H1 (cell line): ENCODE data around the gene PIK3R6. TPM values are rescaled to one million over a fixed set of nuclear protein-coding genes. Genes with fewer than 3 reads are reported as not detected.

Experiments
- CTCF ChIA-PET: fragments of 300-600 bp; sonication (Branson Sonifier 250); formaldehyde crosslinking; loops from one replicate; lab custom pipeline; 2021; ENCODE audit not compliant: partially characterized antibody; lab: Charles Lee
- POLR2A ChIA-PET: fragments of 300-600 bp; sonication (Branson Sonifier 250); formaldehyde crosslinking; loops from one replicate; lab custom pipeline; 2021; ENCODE audit warnings: inconsistent platforms; ENCODE audit not compliant: partially characterized antibody; lab: Charles Lee
- DNase-seq, 2 experiments: peaks; one replicate each; pipeline versions ENCODE4 v3.0.0 to v3.0.0-alpha.2; 2010 to 2022; ENCODE audit warnings: low spot score in 2 of 2, low read depth in 1 of 2, mixed read lengths in 1 of 2
- FAIRE-seq: peaks from 2 replicates; lab custom pipeline; 2011; peaks lifted over from hg19 to GRCh38; lab: Jason Lieb, UNC
- H2AFZ ChIP-seq: 2 replicates; pipeline ENCODE4 v1.8.1; 2012; ENCODE audit warnings: low read length, inconsistent platforms
- H2AK5ac ChIP-seq: 2 replicates; pipeline ENCODE4 v1.6.1; 2013; ENCODE audit warnings: low read depth, low read length
- H2BK120ac ChIP-seq: replicated peaks from 2 replicates; pipeline ENCODE3; 2013; ENCODE audit warnings: low read depth, low read length, inconsistent platforms
- H2BK12ac ChIP-seq: 2 replicates; pipeline ENCODE4 v1.6.1; 2013; ENCODE audit warnings: low read depth, low read length
- H2BK15ac ChIP-seq: 2 replicates; pipeline ENCODE4 v1.6.1; 2013; ENCODE audit warnings: low read length
- H2BK20ac ChIP-seq: 2 replicates; pipeline ENCODE4 v1.6.1; 2013; ENCODE audit warnings: low read length
- H2BK5ac ChIP-seq: 2 replicates; pipeline ENCODE4 v1.6.1; 2013; ENCODE audit warnings: low read depth, low read length
- H3K14ac ChIP-seq: 2 replicates; pipeline ENCODE4 v1.6.1; 2013; ENCODE audit warnings: inconsistent platforms; ENCODE audit not compliant: insufficient read length
- H3K18ac ChIP-seq: 2 replicates; pipeline ENCODE4 v1.6.1; 2013; ENCODE audit warnings: low read length; ENCODE audit errors: extremely low read depth
- H3K23ac ChIP-seq: 2 replicates; pipeline ENCODE4 v1.6.1; 2013; ENCODE audit warnings: inconsistent platforms; ENCODE audit not compliant: insufficient read length
- H3K23me2 ChIP-seq: 2 replicates; pipeline ENCODE4 v1.6.1; 2013; ENCODE audit warnings: low read depth, low read length
- H3K27ac ChIP-seq: 2 replicates; pipeline ENCODE4 v1.6.1; 2011; ENCODE audit warnings: low read depth, low read length, inconsistent platforms
- H3K27me3 ChIP-seq, 4 experiments: replicated peaks in 1 of 4; 1 replicate in 1 of 4; 2 replicates in 3 of 4; pipeline versions ENCODE4 v1.6.1 to v1.8.1; 2011 to 2013; ENCODE audit warnings: low read length in 3 of 4, mild to moderate bottlenecking in 3 of 4, inconsistent platforms in 2 of 4, mixed read lengths in 2 of 4, moderate library complexity in 1 of 4; ENCODE audit not compliant: control insufficient read depth in 3 of 4, insufficient read depth in 3 of 4; ENCODE audit errors: extremely low read depth in 1 of 4
- H3K36me3 ChIP-seq, 4 experiments: 2 replicates each; pipeline versions ENCODE4 v1.6.1 to v1.8.1; 2011 to 2013; ENCODE audit warnings: mild to moderate bottlenecking in 4 of 4, low read length in 3 of 4, moderate library complexity in 2 of 4, control low read depth in 1 of 4, inconsistent platforms in 1 of 4; ENCODE audit not compliant: insufficient read depth in 4 of 4, control insufficient read depth in 2 of 4
- H3K4ac ChIP-seq: replicated peaks from 2 replicates; pipeline ENCODE3; 2013; ENCODE audit warnings: low read length, low read depth, mixed read lengths, inconsistent platforms; ENCODE audit not compliant: insufficient read length
- H3K4me1 ChIP-seq, 4 experiments: replicated peaks in 1 of 4; 1 replicate in 1 of 4; 2 replicates in 3 of 4; pipeline versions ENCODE4 v1.6.1 to v1.8.1; 2011 to 2013; ENCODE audit warnings: low read length in 3 of 4, inconsistent platforms in 2 of 4, mixed read lengths in 1 of 4; ENCODE audit not compliant: insufficient read depth in 4 of 4, control insufficient read depth in 3 of 4
- H3K4me2 ChIP-seq, 2 experiments: 2 replicates each; pipeline versions ENCODE4 v1.6.1 to v1.8.1; 2011 to 2013; ENCODE audit warnings: low read depth in 2 of 2, low read length in 2 of 2, control low read depth in 1 of 2, inconsistent platforms in 1 of 2, mild to moderate bottlenecking in 1 of 2; ENCODE audit not compliant: insufficient read depth in 1 of 2
- H3K4me3 ChIP-seq, 4 experiments: fragments of 200-600, 300-600 bp in 1 of 4; sonication (generic), shearing (Covaris generic), sonication (Bioruptor Twin) in 1 of 4; 2 replicates each; pipeline versions ENCODE4 v1.5.1 to v1.8.1; 2011 to 2016; ENCODE audit warnings: low read length in 4 of 4, low read depth in 3 of 4, control low read depth in 2 of 4, inconsistent platforms in 2 of 4, mild to moderate bottlenecking in 2 of 4, mixed read lengths in 1 of 4, moderate library complexity in 1 of 4; ENCODE audit not compliant: insufficient read depth in 2 of 4; ENCODE audit errors: extremely low read depth in 1 of 4
- H3K56ac ChIP-seq: replicated peaks from 2 replicates; pipeline ENCODE3; 2013; ENCODE audit warnings: low read depth, mild to moderate bottlenecking, mixed read lengths, low read length, inconsistent platforms; ENCODE audit not compliant: insufficient read length
- H3K79me1 ChIP-seq: 2 replicates; pipeline ENCODE4 v1.6.1; 2013; ENCODE audit warnings: low read depth, low read length, control low read depth
- H3K79me2 ChIP-seq, 2 experiments: 2 replicates each; pipeline versions ENCODE4 v1.6.1 to v1.8.1; 2012 to 2013; ENCODE audit warnings: low read length in 2 of 2, mild to moderate bottlenecking in 2 of 2, inconsistent platforms in 1 of 2; ENCODE audit not compliant: insufficient read depth in 2 of 2, control insufficient read depth in 1 of 2
- H3K9ac ChIP-seq, 4 experiments: replicated peaks in 1 of 4; 1 replicate in 1 of 4; 2 replicates in 3 of 4; pipeline versions ENCODE4 v1.6.1 to v1.8.1; 2011 to 2013; ENCODE audit warnings: low read depth in 3 of 4, low read length in 3 of 4, control low read depth in 2 of 4, mild to moderate bottlenecking in 2 of 4, moderate library complexity in 2 of 4, inconsistent platforms in 1 of 4; ENCODE audit errors: extremely low read depth in 1 of 4
- H3K9me3 ChIP-seq, 2 experiments: 2 replicates each; pipeline versions ENCODE4 v1.6.1 to v1.8.1; 2012 to 2013; ENCODE audit warnings: mild to moderate bottlenecking in 2 of 2, moderate library complexity in 2 of 2, control low read depth in 1 of 2, inconsistent platforms in 1 of 2, low read depth in 1 of 2, low read length in 1 of 2, mixed read lengths in 1 of 2; ENCODE audit not compliant: insufficient read depth in 2 of 2
- H4K20me1 ChIP-seq, 2 experiments: replicated peaks in 1 of 2; 2 replicates each; pipeline versions ENCODE3 to v1.8.1; 2011 to 2013; ENCODE audit warnings: inconsistent platforms in 2 of 2, low read length in 2 of 2, mild to moderate bottlenecking in 1 of 2; ENCODE audit not compliant: insufficient read depth in 2 of 2, control insufficient read depth in 1 of 2
- H4K5ac ChIP-seq: 2 replicates; pipeline ENCODE4 v1.6.1; 2013; ENCODE audit warnings: low read length, low read depth, mixed read lengths, inconsistent platforms; ENCODE audit not compliant: insufficient read length
- H4K8ac ChIP-seq: 2 replicates; pipeline ENCODE4 v1.8.0; 2013; ENCODE audit warnings: mild to moderate bottlenecking, moderate library complexity, low read length, inconsistent platforms; ENCODE audit not compliant: insufficient read depth; ENCODE audit errors: extremely low read depth
- H4K91ac ChIP-seq: replicated peaks from 2 replicates; pipeline ENCODE3; 2013; ENCODE audit warnings: low read length, mixed read lengths, inconsistent platforms; ENCODE audit not compliant: insufficient read length
- CHD2 ChIP-seq: IDR thresholded peaks from 2 replicates; pipeline ENCODE4 v1.6.1; 2012; ENCODE audit warnings: low read length, improper control_type of control experiment
- CTBP2 ChIP-seq: IDR thresholded peaks from 2 replicates; pipeline ENCODE4 v1.7.0; 2011; ENCODE audit warnings: borderline replicate concordance, mild to moderate bottlenecking, moderate library complexity, mixed read lengths, low read length; ENCODE audit not compliant: insufficient read depth, insufficient read length
- GABPA ChIP-seq: IDR thresholded peaks from 2 replicates; pipeline ENCODE4 v1.6.1; 2011; ENCODE audit warnings: mild to moderate bottlenecking, low read length, moderate library complexity, borderline replicate concordance; ENCODE audit not compliant: insufficient read depth
- SIX5 ChIP-seq: IDR thresholded peaks from 2 replicates; pipeline ENCODE4 v1.6.1; 2011; ENCODE audit warnings: mild to moderate bottlenecking, low read depth, low read length
- SP1 ChIP-seq: IDR thresholded peaks from 2 replicates; pipeline ENCODE4 v1.6.1; 2011; ENCODE audit warnings: low read depth, low read length
- TAF1 ChIP-seq: IDR thresholded peaks from 2 replicates; pipeline ENCODE4 v1.6.1; 2011; ENCODE audit warnings: mild to moderate bottlenecking, low read depth, low read length
- TEAD4 ChIP-seq: IDR thresholded peaks from 2 replicates; pipeline ENCODE4 v1.6.1; 2012; ENCODE audit warnings: low read depth, low read length, inconsistent platforms, mixed read lengths
- YY1 ChIP-seq: IDR thresholded peaks from 2 replicates; pipeline ENCODE4 v1.6.1; 2011; ENCODE audit warnings: low read depth, mild to moderate bottlenecking, low read length
- polyA plus RNA-seq, 7 experiments: library from polyadenylated mRNA; depleted of rRNA in 3 of 7; stranded (reverse) in 5 of 7; unstranded in 2 of 7; fragments of >200 nt in 5 of 7; fragments of 200-250 nt in 2 of 7; gene quantifications; 1 replicate in 5 of 7; 2 replicates in 1 of 7; 4 replicates in 1 of 7; pipeline versions ENCODE4 v1.2.1 to v1.2.3, GENCODE V29; 2011 to 2013; ENCODE audit warnings: missing spikeins in 2 of 7, mixed read lengths in 2 of 7
- total RNA-seq: library from RNA; stranded (reverse); fragmentation: NEBNext Ultra II Directional; extraction: Animal tissue kit (Norgen Biotek cat#: 25700); gene quantifications from 2 replicates; pipeline ENCODE4 v1.2.1, GENCODE V29; 2021
- TF ChIP-seq, protein P1 (sequence below): IDR thresholded peaks from 2 replicates; pipeline ENCODE4 v1.6.1; 2011; ENCODE audit warnings: low read depth, mild to moderate bottlenecking, low read length; ENCODE audit not compliant: insufficient read depth
- TF ChIP-seq, protein P2 (sequence below): IDR thresholded peaks from 2 replicates; pipeline ENCODE4 v1.6.1; 2011; ENCODE audit warnings: low read length, improper control_type of control experiment

The PIK3R6 gene
- total and polyA plus RNA-seq, 2 of the 8 experiments (the other 6 are each of a cell fraction or from before 2014, with no cell fraction given): 0.24 to 1.2 TPM

DNA sequence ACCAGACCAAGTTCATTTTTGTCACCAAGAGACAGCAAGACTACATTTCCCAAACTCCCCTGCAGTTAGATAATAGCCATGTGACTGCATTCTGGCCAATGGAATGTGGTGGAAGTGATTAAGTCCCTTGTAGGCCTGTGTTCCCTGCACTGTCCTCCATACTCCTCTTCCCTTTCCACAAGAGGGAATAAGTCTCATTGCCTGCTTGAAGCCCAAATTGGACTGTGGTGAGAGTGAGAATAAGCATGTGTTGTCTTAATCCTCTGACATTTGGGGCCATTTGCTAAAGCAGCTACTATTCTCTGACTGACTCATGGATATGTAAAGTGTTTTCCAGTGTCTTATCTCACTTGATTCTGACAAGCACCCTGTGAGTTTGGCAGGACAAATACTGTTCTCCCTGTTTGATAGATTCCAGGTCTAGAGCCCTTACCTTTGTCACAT, 20.7 kb downstream of the PIK3R6 start:
- ChIA-PET POLR2A (no interaction called here), CTCF (no interaction called here)
- H3K36me3 ChIP-seq: no peaks in the 10 kb centered on the region
- no peaks in the 10 kb centered on the region for H3K27me3 ChIP-seq
- H3K9ac ChIP-seq: no peak overlapping the region
- H4K20me1 ChIP-seq: no peaks in the 10 kb centered on the region
- no peak overlapping the region for H3K4ac ChIP-seq
- TF ChIP-seq SP1 (peak; percentile 67; the same call in 1 of the 2 replicates), YY1 (peak; percentile 68; the same call in 1 of the 2 replicates), CHD2 (0 out of 2 replicates have a peak, but pooled peaks have one; percentile 44), TAF1 (0 out of 2 replicates have a peak, but pooled peaks have one; percentile 14), GABPA (no peak), TEAD4 (peak; percentile 48; the same call in 1 of the 2 replicates), SIX5 (peak; percentile 84), CTBP2 (no peak)
- TF ChIP-seq, protein P1, sequence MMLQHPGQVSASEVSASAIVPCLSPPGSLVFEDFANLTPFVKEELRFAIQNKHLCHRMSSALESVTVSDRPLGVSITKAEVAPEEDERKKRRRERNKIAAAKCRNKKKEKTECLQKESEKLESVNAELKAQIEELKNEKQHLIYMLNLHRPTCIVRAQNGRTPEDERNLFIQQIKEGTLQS: peak; percentile 73; the same call in 1 of the 2 replicates
- TF ChIP-seq, protein P2, sequence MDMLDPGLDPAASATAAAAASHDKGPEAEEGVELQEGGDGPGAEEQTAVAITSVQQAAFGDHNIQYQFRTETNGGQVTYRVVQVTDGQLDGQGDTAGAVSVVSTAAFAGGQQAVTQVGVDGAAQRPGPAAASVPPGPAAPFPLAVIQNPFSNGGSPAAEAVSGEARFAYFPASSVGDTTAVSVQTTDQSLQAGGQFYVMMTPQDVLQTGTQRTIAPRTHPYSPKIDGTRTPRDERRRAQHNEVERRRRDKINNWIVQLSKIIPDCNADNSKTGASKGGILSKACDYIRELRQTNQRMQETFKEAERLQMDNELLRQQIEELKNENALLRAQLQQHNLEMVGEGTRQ: peak; percentile 93
- H3K79me2 ChIP-seq: no peaks in the 10 kb centered on the region
- H2AFZ ChIP-seq: peak overlapping the region; percentile 99
- no peak overlapping the region for H4K5ac ChIP-seq
- no peak overlapping the region for H2BK5ac ChIP-seq
- no peak overlapping the region for H3K18ac ChIP-seq
- H2AK5ac ChIP-seq: no peak overlapping the region
- no peak overlapping the region for H2BK20ac ChIP-seq
- H4K8ac ChIP-seq: no peak overlapping the region
- H3K23me2 ChIP-seq: no peaks in the 10 kb centered on the region
- DNase-seq: no peak
- no peak overlapping the region for H2BK120ac ChIP-seq
- H3K23ac ChIP-seq: no peak overlapping the region
- peak overlapping the region in 1 of 2 experiments; percentile 29; a peak in 1 of 4 replicates for H3K4me2 ChIP-seq
- peak; percentile 100 for FAIRE-seq
- peaks cover 0 to 3% (median 0%) of the 10 kb centered on the region in 4 experiments; a peak in 1 of 7 replicates for H3K4me1 ChIP-seq
- no peak overlapping the region for H3K56ac ChIP-seq
- H3K4me3 ChIP-seq: no peak overlapping the region
- H3K14ac ChIP-seq: no peak overlapping the region
- no peaks in the 10 kb centered on the region for H3K79me1 ChIP-seq
- H2BK12ac ChIP-seq: no peak overlapping the region
- no peaks in the 10 kb centered on the region for H3K9me3 ChIP-seq
- H4K91ac ChIP-seq: no peak overlapping the region
- no peak overlapping the region for H3K27ac ChIP-seq
- no peak overlapping the region for H2BK15ac ChIP-seq
